PFSK-1 (cell line): ENCODE results near the gene WDR35.

ENCODE experiments used
- FOXP2 ChIP-seq: optimal IDR thresholded peaks from 2 replicates; pipeline ENCODE3; 2011; ENCODE audit warnings: borderline replicate concordance, control low read depth, inconsistent platforms; ENCODE audit not compliant: insufficient read depth; ENCODE audit errors: extremely low read length, extremely low read depth
- POLR2AphosphoS5 ChIP-seq: IDR thresholded peaks from 2 replicates; pipeline ENCODE4 v1.6.1; 2012; ENCODE audit warnings: low read depth, mild to moderate bottlenecking, control low read depth, low read length, moderate library complexity
- REST ChIP-seq, 2 experiments: IDR thresholded peaks; 2 replicates each; pipeline versions ENCODE4 v1.6.1 to v1.8.0; 2011 to 2012; ENCODE audit warnings: low read depth in 2 of 2, low read length in 2 of 2, control low read depth in 1 of 2, inconsistent platforms in 1 of 2, mild to moderate bottlenecking in 1 of 2, moderate library complexity in 1 of 2; ENCODE audit not compliant: insufficient read depth in 1 of 2
- SIN3A ChIP-seq: IDR thresholded peaks from 2 replicates; pipeline ENCODE4 v1.6.1; 2012; ENCODE audit warnings: mild to moderate bottlenecking, low read length, moderate library complexity, borderline replicate concordance; ENCODE audit not compliant: insufficient read depth
- TAF1 ChIP-seq: IDR thresholded peaks from 2 replicates; pipeline ENCODE4 v1.6.1; 2012; ENCODE audit warnings: low read length, control low read depth, borderline replicate concordance; ENCODE audit not compliant: insufficient read depth

Gene WDR35

GRCh38 chr2:19900931-19901441, 88.9 kb downstream of the WDR35 start:
- TF ChIP-seq POLR2AphosphoS5 (no peak), FOXP2 (no peak), REST (IDR thresholded peaks at IDR 0.05; ENCODE audit: insufficient read depth in 1 of 2, low read depth in 2 of 2, low read length in 2 of 2) (no peak), TAF1 (no peak), SIN3A (no peak)

GRCh38 chr2:19899985-19900930, 89.6 kb downstream of the WDR35 start:
- TF ChIP-seq FOXP2 (no peak), SIN3A (no peak), TAF1 (no peak), POLR2AphosphoS5 (no peak), REST (IDR thresholded peaks at IDR 0.05; ENCODE audit: insufficient read depth in 1 of 2, low read depth in 2 of 2, low read length in 2 of 2) (no peak)

GRCh38 chr2:19898592-19899329, 91.1 kb downstream of the WDR35 start:
- no peak for TF ChIP-seq POLR2AphosphoS5
- TF ChIP-seq REST (IDR thresholded peaks at IDR 0.05; ENCODE audit: insufficient read depth in 1 of 2, low read depth in 2 of 2, low read length in 2 of 2), result no peak
- no peak for TF ChIP-seq FOXP2
- TF ChIP-seq TAF1, result no peak
- no peak for TF ChIP-seq SIN3A

GRCh38 chr2:19897623-19898245, 92.2 kb downstream of the WDR35 start:
- TF ChIP-seq TAF1 (no peak), SIN3A (no peak), POLR2AphosphoS5 (no peak), FOXP2 (no peak), REST (IDR thresholded peaks at IDR 0.05; ENCODE audit: insufficient read depth in 1 of 2, low read depth in 2 of 2, low read length in 2 of 2) (no peak)
